ENCODE results near the gene PHEX.

GRCh38 chrX:22033818-22034217 lies 1.7 kb downstream of the PHEX start:
- TF ChIP-seq CTCF (IDR thresholded peaks at IDR 0.05) = no peak
- no peak for TF ChIP-seq POLR2AphosphoS5 (IDR thresholded peaks at IDR 0.05)

Data from stomach (tissue), 4 donors.